K562 (cell line): Measurements from ENCODE around the gene RGMB. TPM values are rescaled to one million over a fixed set of nuclear protein-coding genes. Genes with fewer than 3 reads are reported as not detected.
"Not testable (repeated sequence)": the region's sequence is repeated elsewhere in the genome, so short reads cannot be mapped to it uniquely, and the experiment has no call there.

Source experiments
- ATAC-seq: fragments of 200-7000 bp; cut with Tn5 transposase; 3 replicates; pipeline ENCODE4 v1.9.1; 2020; ENCODE audit warnings: moderate library complexity
- BruUV-seq: library from RNA; stranded (reverse); fragments of 400-500 nt; replicated peaks from 2 replicates; lab custom pipeline; 2021; lab: Mats Ljungman, UMichigan
- CTCF ChIA-PET: fragments of 300-600 bp; formaldehyde crosslinking; extraction: SDS; loops from one replicate; lab custom pipeline; 2021; ENCODE audit warnings: low intra/inter-chr PET ratio; lab: Yijun Ruan, JAX
- POLR2A ChIA-PET: fragments of 300-600, 350-650 bp; sonication (Branson Sonifier 250); formaldehyde crosslinking; extraction: SDS; loops from one replicate; lab custom pipeline; 2021; ENCODE audit warnings: antibody characterized with exemption, inconsistent platforms; lab: Yijun Ruan, JAX
- DNase-seq, 4 experiments: peaks; one replicate each; pipeline versions ENCODE4 v3.0.0 to v3.0.0-alpha.2; 2011 to 2018; ENCODE audit warnings: low spot score in 3 of 4, mixed read lengths in 3 of 4; ENCODE audit errors: extremely low read depth in 1 of 4
- FAIRE-seq: peaks from 2 replicates; lab custom pipeline; 2011; peaks lifted over from hg19 to GRCh38; lab: Jason Lieb, UNC
- H2AFZ ChIP-seq: 2 replicates; pipeline ENCODE4 v1.6.0; 2011; ENCODE audit warnings: low read depth, low read length, control low read depth, inconsistent platforms
- H3K27ac ChIP-seq: fragments of 200-600 bp; 3 replicates; pipeline ENCODE4 v1.8.0; 2011; ENCODE audit warnings: low read depth, mild to moderate bottlenecking, control low read depth, inconsistent platforms, low read length, moderate library complexity, mixed read lengths; ENCODE audit errors: extremely low read depth
- H3K27me3 ChIP-seq, 2 experiments: fragments of 300-600 bp in 1 of 2; 2 replicates in 1 of 2; 3 replicates in 1 of 2; pipeline versions ENCODE4 v1.6.0 to v1.8.0; 2011; ENCODE audit warnings: inconsistent platforms in 2 of 2, low read length in 2 of 2, mild to moderate bottlenecking in 1 of 2, mixed read lengths in 1 of 2, moderate library complexity in 1 of 2; ENCODE audit not compliant: control insufficient read depth in 2 of 2, insufficient read depth in 2 of 2
- H3K36me3 ChIP-seq: fragments of 300-600 bp; 3 replicates; pipeline ENCODE4 v1.8.0; 2011; ENCODE audit warnings: mild to moderate bottlenecking, low read length, inconsistent platforms; ENCODE audit not compliant: control insufficient read depth, insufficient read depth
- H3K4me1 ChIP-seq, 2 experiments: fragments of 200-600 bp in 1 of 2; replicated peaks in 1 of 2; 2 replicates in 1 of 2; 3 replicates in 1 of 2; pipeline versions ENCODE4 v1.5.1 to v1.8.0; 2011; ENCODE audit warnings: inconsistent platforms in 2 of 2, low read length in 2 of 2, mild to moderate bottlenecking in 1 of 2, mixed read lengths in 1 of 2, moderate library complexity in 1 of 2; ENCODE audit not compliant: control insufficient read depth in 2 of 2, insufficient read depth in 2 of 2
- H3K4me2 ChIP-seq: 2 replicates; pipeline ENCODE4 v1.6.1; 2011; ENCODE audit warnings: low read length, control low read depth, inconsistent platforms, mixed read lengths; ENCODE audit not compliant: insufficient read depth
- H3K4me3 ChIP-seq: fragments of 200-600 bp; sonication (generic), shearing (Covaris generic); 2 replicates; pipeline ENCODE4 v1.5.1; 2016; ENCODE audit warnings: control low read depth, inconsistent platforms
- H3K79me2 ChIP-seq: fragments of 200-600 bp; 3 replicates; pipeline ENCODE4 v1.8.0; 2011; ENCODE audit warnings: low read length, inconsistent platforms; ENCODE audit not compliant: control insufficient read depth, insufficient read depth
- H3K9ac ChIP-seq, 2 experiments: 2 replicates each; pipeline versions ENCODE4 v1.6.0 to v1.6.1; 2011; ENCODE audit warnings: low read depth in 2 of 2, low read length in 2 of 2, control low read depth in 1 of 2, inconsistent platforms in 1 of 2, mild to moderate bottlenecking in 1 of 2, mixed read lengths in 1 of 2; ENCODE audit not compliant: insufficient read depth in 1 of 2
- H3K9me1 ChIP-seq: one replicate; pipeline ENCODE4 v1.6.0; 2011; ENCODE audit warnings: inconsistent platforms, mild to moderate bottlenecking, low read length, moderate library complexity; ENCODE audit not compliant: control insufficient read depth, insufficient read depth
- H3K9me3 ChIP-seq: replicated peaks from 2 replicates; pipeline ENCODE4 v1.5.1; 2011; ENCODE audit warnings: low read depth, low read length, inconsistent platforms; ENCODE audit not compliant: control insufficient read depth, insufficient read depth
- H4K20me1 ChIP-seq: replicated peaks from 2 replicates; pipeline ENCODE4 v1.6.1; 2011; ENCODE audit warnings: low read length, inconsistent platforms, mixed read lengths; ENCODE audit not compliant: control insufficient read depth, insufficient read depth
- BHLHE40 ChIP-seq: IDR thresholded peaks from 2 replicates; pipeline ENCODE4 v1.6.1; 2011; ENCODE audit warnings: low read length, improper control_type of control experiment
- BRCA1 ChIP-seq, 2 experiments: fragments of 450-650 bp in 1 of 2; sonication (generic) in 1 of 2; formaldehyde crosslinking in 1 of 2; IDR thresholded peaks; 2 replicates each; pipeline versions ENCODE4 v1.5.0 to v1.6.1; 2017 to 2020; ENCODE audit warnings: mild to moderate bottlenecking in 1 of 2, missing genetic modification reagents in 1 of 2
- HOXB6 ChIP-seq: fragments of 250-450 bp; sonication (Bioruptor Pico); IDR thresholded peaks from 2 replicates; pipeline ENCODE4 v1.5.1; 2022; ENCODE audit warnings: mild to moderate bottlenecking, borderline replicate concordance
- MCM5 ChIP-seq: fragments of 450-650 bp; IDR thresholded peaks from 2 replicates; pipeline ENCODE4 v1.6.1; 2016; ENCODE audit warnings: low read depth
- MTA2 ChIP-seq: fragments of 450-650 bp; IDR thresholded peaks from 2 replicates; pipeline ENCODE4 v1.6.1; 2016; ENCODE audit warnings: low read depth
- NCOA6 ChIP-seq: fragments of 450-650 bp; IDR thresholded peaks from 2 replicates; pipeline ENCODE4 v1.6.1; 2017; ENCODE audit warnings: mild to moderate bottlenecking
- NFIX ChIP-seq: fragments of 250-450 bp; sonication (Bioruptor Pico); IDR thresholded peaks from 2 replicates; pipeline ENCODE4 v1.4.0; 2020; ENCODE audit warnings: low read depth, mild to moderate bottlenecking, moderate library complexity
- NR3C1 ChIP-seq: sonication (generic); formaldehyde crosslinking; IDR thresholded peaks from 2 replicates; pipeline ENCODE4 v1.8.1; 2022; ENCODE audit warnings: missing genetic modification reagents
- RAD51 ChIP-seq: fragments of 450-650 bp; IDR thresholded peaks from 2 replicates; pipeline ENCODE4 v1.7.1; 2016; ENCODE audit warnings: low read depth, mild to moderate bottlenecking, borderline replicate concordance
- RBM25 ChIP-seq: fragments of 200-400 bp; formaldehyde crosslinking; IDR thresholded peaks from 2 replicates; pipeline ENCODE4 v1.6.1; 2018; ENCODE audit warnings: low read length, low read depth, moderate library complexity; ENCODE audit not compliant: severe bottlenecking
- RFX7 ChIP-seq: fragments of 250-450 bp; sonication (Bioruptor Pico); IDR thresholded peaks from 2 replicates; pipeline ENCODE4 v1.5.1; 2021; ENCODE audit warnings: mild to moderate bottlenecking
- SP1 ChIP-seq: sonication (generic); formaldehyde crosslinking; IDR thresholded peaks from 2 replicates; pipeline ENCODE4 v1.8.1; 2022; ENCODE audit warnings: mild to moderate bottlenecking, missing genetic modification reagents
- SRSF9 ChIP-seq: fragments of 200-400 bp; formaldehyde crosslinking; IDR thresholded peaks from 2 replicates; pipeline ENCODE4 v1.6.1; 2017; ENCODE audit warnings: low read depth, low read length, borderline replicate concordance
- TFAM ChIP-seq: fragments of 250-450 bp; sonication (Bioruptor Pico); conservative IDR thresholded peaks from 2 replicates; pipeline ENCODE4 v1.5.0; 2021; ENCODE audit warnings: mild to moderate bottlenecking, moderate library complexity
- ZNF12 ChIP-seq: sonication (generic); formaldehyde crosslinking; IDR thresholded peaks from 2 replicates; pipeline ENCODE4 v1.4.0; 2020; ENCODE audit warnings: mild to moderate bottlenecking, missing genetic modification reagents
- ZNF764 ChIP-seq: fragments of 250-450 bp; sonication (Bioruptor Pico); IDR thresholded peaks from 2 replicates; pipeline ENCODE4 v1.4.0; 2020; ENCODE audit warnings: low read depth, mild to moderate bottlenecking, moderate library complexity
- WGBS: fragments of 100-300 bp; shearing (Covaris generic); methylation state at CpG from one replicate; pipeline ENCODE4 v1.1.6; 2016; ENCODE audit warnings: low coverage, mixed read lengths; ENCODE audit not compliant: insufficient coverage; ENCODE audit errors: missing lambda C conversion rate; 5-methylcytosine and 5-hydroxymethylcytosine counted together
- in situ Hi-C: fragments of 300-500 bp; cut with MboI; formaldehyde crosslinking; loops from 4 replicates; pipeline ENCODE4 v1.15.0; 2018; ENCODE audit warnings: inconsistent platforms, mixed read lengths
- intact Hi-C: fragments of 100-400 bp; cut with micrococcal nuclease; formaldehyde crosslinking; loops from 2 replicates; pipeline ENCODE4 v1.14.2; 2022
- polyA plus RNA-seq, 8 experiments: library from polyadenylated mRNA; depleted of rRNA in 4 of 8; stranded (reverse) in 5 of 8; unstranded in 3 of 8; fragments of >200 nt; fragmentation: Nextera tagmentation in 2 of 8; fragmentation: Illumina TruSeq in 1 of 8; extraction: Ambion mirVana in 2 of 8; extraction: Trizol in 1 of 8; gene quantifications; 2 replicates each; pipeline versions ENCODE4 v1.2.1 to v1.2.3, GENCODE V29; 2011 to 2014; ENCODE audit warnings: inconsistent platforms in 1 of 8, missing spikeins in 1 of 8
- total RNA-seq, 7 experiments: library from RNA; depleted of rRNA in 6 of 7; stranded (reverse); fragments of >200 nt in 6 of 7; fragmentation: Illumina TruSeq in 2 of 7; extraction: Trizol in 2 of 7; gene quantifications; 2 replicates each; pipeline versions ENCODE4 v1.2.1 to v1.2.3, GENCODE V29; 2011 to 2021; ENCODE audit warnings: low replicate concordance in 1 of 7
- TF ChIP-seq, protein P1 (sequence below): fragments of 450-650 bp; IDR thresholded peaks from 2 replicates; pipeline ENCODE4 v1.6.1; 2016; ENCODE audit warnings: low read depth, mild to moderate bottlenecking, moderate library complexity

RGMB gene
- total and polyA plus RNA-seq, 9 of the 15 experiments (the other 6 are each of a cell fraction or from before 2014, with no cell fraction given), result 0.03 to 0.38 TPM; not detected in 7

DNA sequence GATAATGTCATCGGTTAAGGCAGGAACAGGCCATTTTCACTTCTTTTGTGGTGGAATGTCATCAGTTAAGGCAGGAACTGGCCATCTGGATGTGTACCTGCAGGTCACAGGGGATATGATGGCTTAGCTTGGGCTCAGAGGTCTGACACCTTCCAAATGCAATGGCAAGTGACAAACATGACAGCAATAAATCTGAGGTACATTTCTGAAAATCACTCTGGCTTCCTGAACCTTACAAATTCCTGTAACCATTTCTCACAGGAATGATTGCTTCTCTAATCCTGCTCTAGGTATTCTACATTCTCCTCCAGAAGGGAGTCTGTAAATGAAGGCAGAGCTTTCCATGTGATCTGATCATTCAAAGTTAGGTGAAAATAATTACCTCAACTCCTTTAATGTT lies 20.7 kb upstream of the RGMB start:
- intact Hi-C loops, H2AFZ ChIP-seq, H3K4me2 ChIP-seq, H3K79me2 ChIP-seq, H3K27me3 ChIP-seq, H3K4me3 ChIP-seq, H3K9ac ChIP-seq, H4K20me1 ChIP-seq, DNase-seq, BruUV-seq, FAIRE-seq, H3K9me3 ChIP-seq, H3K4me1 ChIP-seq, ATAC-seq, H3K27ac ChIP-seq, H3K9me1 ChIP-seq, CTCF ChIA-PET, H3K36me3 ChIP-seq, in situ Hi-C loops: not testable (repeated sequence)
- POLR2A ChIA-PET, result interaction anchor here (1.0 kb wide), 1 partner anchor 15 kb away, joined by 3 read pairs; no protein-coding TSS in a partner anchor
- 17% methylated on average over 1 of the region's 1 CpG for WGBS

DNA sequence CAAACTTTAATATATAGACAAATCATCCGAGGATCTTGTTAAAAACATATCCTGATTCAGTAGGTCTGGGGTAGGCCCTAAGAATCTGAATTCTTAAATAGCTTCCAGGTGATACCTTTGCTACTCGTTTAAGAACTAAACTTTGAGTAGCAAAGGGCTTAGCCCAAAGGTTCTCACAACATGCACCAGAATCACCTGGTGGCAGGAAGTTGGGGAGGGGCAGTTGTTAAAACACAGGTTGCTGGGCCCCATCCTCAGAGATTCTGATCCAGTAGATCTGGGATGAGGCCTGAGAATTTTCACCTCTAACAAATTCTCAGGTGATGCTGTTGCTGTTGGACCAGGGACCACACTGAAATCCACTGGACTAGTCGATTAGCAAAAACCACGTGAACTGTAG lies 20.0 kb upstream of the RGMB start:
- POLR2A ChIA-PET, result interaction anchor here (1.0 kb wide), 1 partner anchor 14 kb away, joined by 3 read pairs; no protein-coding TSS in a partner anchor
- 0% methylated on average over 4 of the region's 4 CpGs for WGBS
- H3K27me3 ChIP-seq, result no peaks in the 10 kb centered on the region
- in situ Hi-C loops, result no loop called here
- no peaks in the 10 kb centered on the region for H4K20me1 ChIP-seq
- no peak overlapping the region for H2AFZ ChIP-seq
- H3K36me3 ChIP-seq, result no peaks in the 10 kb centered on the region
- intact Hi-C loops, result no loop called here
- no peaks in the 10 kb centered on the region for H3K9me3 ChIP-seq
- H3K27ac ChIP-seq, result no peak overlapping the region
- no peak overlapping the region for H3K9ac ChIP-seq
- no peak overlapping the region for H3K4me3 ChIP-seq
- H3K4me2 ChIP-seq, result no peak overlapping the region
- no peaks in the 10 kb centered on the region for H3K79me2 ChIP-seq
- H3K4me1 ChIP-seq, result no peaks in the 10 kb centered on the region
- H3K9me1 ChIP-seq, result no peaks in the 10 kb centered on the region
- BruUV-seq, result no TSS peak
- DNase-seq (no peak), FAIRE-seq (no peak), ATAC-seq (no peak)
- CTCF ChIA-PET, result no interaction called here
- TF ChIP-seq SRSF9 (no peak), BHLHE40 (no peak), BRCA1 (IDR thresholded peaks at IDR 0.05) (no peak), BRCA1 (CRISPR knock-in tag; IDR thresholded peaks at IDR 0.05) (no peak), RFX7 (no peak), ZNF764 (CRISPR knock-in tag) (no peak), NCOA6 (no peak), RAD51 (no peak), MTA2 (no peak), RBM25 (no peak), HOXB6 (CRISPR knock-in tag) (no peak), NR3C1 (CRISPR knock-in tag) (no peak), MCM5 (no peak), ZNF12 (CRISPR knock-in tag) (no peak), NFIX (no peak), SP1 (CRISPR knock-in tag) (no peak), TFAM (CRISPR knock-in tag) (no peak)
- TF ChIP-seq, protein P1, sequence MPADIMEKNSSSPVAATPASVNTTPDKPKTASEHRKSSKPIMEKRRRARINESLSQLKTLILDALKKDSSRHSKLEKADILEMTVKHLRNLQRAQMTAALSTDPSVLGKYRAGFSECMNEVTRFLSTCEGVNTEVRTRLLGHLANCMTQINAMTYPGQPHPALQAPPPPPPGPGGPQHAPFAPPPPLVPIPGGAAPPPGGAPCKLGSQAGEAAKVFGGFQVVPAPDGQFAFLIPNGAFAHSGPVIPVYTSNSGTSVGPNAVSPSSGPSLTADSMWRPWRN, result no peak
